ENCODE data around the gene NDUFC2.

DNA sequence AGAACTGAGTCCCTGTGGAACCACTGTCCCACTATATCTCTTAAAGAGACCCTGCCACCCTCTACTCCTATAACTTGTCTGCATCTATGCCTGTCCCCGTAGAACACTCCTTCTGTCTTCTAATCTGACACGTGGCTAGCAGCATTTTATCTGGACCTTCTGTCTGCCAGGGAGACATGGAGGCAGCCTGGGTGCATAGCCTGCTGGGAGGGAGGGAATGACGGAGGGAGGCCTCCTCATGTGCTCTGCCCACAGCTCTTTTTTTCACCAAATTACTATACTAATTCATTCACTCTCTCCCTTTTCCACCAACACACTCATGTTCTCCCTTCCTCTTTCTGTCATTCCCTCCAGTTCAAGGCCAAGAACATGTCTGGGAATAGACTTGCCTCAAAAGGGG lies 23.6 kb downstream of the NDUFC2 start:
- no peak for TF ChIP-seq POLR2A (IDR thresholded peaks at IDR 0.05)
- TF ChIP-seq, protein P1, sequence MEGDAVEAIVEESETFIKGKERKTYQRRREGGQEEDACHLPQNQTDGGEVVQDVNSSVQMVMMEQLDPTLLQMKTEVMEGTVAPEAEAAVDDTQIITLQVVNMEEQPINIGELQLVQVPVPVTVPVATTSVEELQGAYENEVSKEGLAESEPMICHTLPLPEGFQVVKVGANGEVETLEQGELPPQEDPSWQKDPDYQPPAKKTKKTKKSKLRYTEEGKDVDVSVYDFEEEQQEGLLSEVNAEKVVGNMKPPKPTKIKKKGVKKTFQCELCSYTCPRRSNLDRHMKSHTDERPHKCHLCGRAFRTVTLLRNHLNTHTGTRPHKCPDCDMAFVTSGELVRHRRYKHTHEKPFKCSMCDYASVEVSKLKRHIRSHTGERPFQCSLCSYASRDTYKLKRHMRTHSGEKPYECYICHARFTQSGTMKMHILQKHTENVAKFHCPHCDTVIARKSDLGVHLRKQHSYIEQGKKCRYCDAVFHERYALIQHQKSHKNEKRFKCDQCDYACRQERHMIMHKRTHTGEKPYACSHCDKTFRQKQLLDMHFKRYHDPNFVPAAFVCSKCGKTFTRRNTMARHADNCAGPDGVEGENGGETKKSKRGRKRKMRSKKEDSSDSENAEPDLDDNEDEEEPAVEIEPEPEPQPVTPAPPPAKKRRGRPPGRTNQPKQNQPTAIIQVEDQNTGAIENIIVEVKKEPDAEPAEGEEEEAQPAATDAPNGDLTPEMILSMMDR (IDR thresholded peaks at IDR 0.05): no peak
